ENCODE measurements around the gene C2CD3. TPM values are rescaled to one million over a fixed set of nuclear protein-coding genes. Genes with fewer than 3 reads are reported as not detected.

C2CD3 gene
- total and polyA plus RNA-seq, 10 of the 15 experiments (the other 5 are each of a cell fraction or from before 2014, with no cell fraction given): 2.3 to 24.0 (median 16.3) TPM

DNA sequence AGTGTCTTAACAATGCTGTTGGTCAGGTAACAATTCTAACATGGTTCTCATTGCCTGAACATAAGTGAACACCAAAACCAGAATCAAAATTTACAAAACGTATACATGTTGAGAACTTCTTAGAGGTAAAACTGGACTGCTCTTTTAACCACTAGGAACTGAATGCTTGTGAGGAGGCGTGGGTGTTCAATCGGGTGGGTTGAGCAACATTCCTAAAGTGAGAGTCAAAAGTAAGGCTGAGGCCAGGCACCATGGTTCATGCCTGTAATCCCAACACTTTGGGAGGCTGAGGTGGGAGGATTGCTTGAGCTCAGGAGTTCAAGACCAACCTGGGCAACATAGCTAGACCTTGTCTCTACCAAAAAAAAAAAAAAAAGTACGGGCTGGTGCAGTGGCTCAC, 11.8 kb upstream of the C2CD3 start (continued):
- TF ChIP-seq MTA2 (IDR thresholded peaks at IDR 0.05; ENCODE audit: low read depth) (no peak), WRNIP1 (IDR thresholded peaks at IDR 0.05; ENCODE audit: borderline replicate concordance, low read depth, low read length) (no peak)

GRCh38 chr11:74179234-74180052, 8.6 kb upstream of the C2CD3 start:
- ChIA-PET RAD21 (ENCODE audit: unreplicated experiment) (no interaction called here), POLR2A (interaction anchor here (1.9 kb wide), 1 partner anchor 8 kb away, joined by 10 read pairs; the partner anchor contains the start of genes C2CD3 and PPME1), SMC1A (ENCODE audit: uncharacterized antibody, unreplicated experiment) (no interaction called here), CTCF (interaction anchor here (0.6 kb wide), 1 partner anchor 60 kb away, joined by 3 read pairs; no protein-coding TSS in a partner anchor)
- Histone ChIP-seq H3K4me3 (no peak overlapping the region), H3K27ac (ENCODE audit: control insufficient read depth, insufficient read depth) (no peak overlapping the region), H3K4me1 (ENCODE audit: control insufficient read depth, insufficient read depth, low read length) (no peaks in the 10 kb centered on the region), H3K9ac (ENCODE audit: control insufficient read depth, insufficient read depth, low read length) (no peak overlapping the region), H2AFZ (ENCODE audit: control insufficient read depth, low read depth, low read length) (no peak overlapping the region), H3K36me3 (ENCODE audit: control insufficient read depth in 2 of 2, insufficient read depth in 2 of 2, low read length in 1 of 2) (no peaks in the 10 kb centered on the region), H3K4me2 (ENCODE audit: control insufficient read depth, insufficient read depth) (no peak overlapping the region), H3K9me3 (replicated peaks; ENCODE audit: control insufficient read depth, insufficient read depth, low read length) (no peaks in the 10 kb centered on the region; the same call in 2 of the 3 replicates), H3K27me3 (replicated peaks in 1 of 2; ENCODE audit: control insufficient read depth in 2 of 2, insufficient read depth in 2 of 2, low read length in 1 of 2) (no peaks in the 10 kb centered on the region), H4K20me1 (ENCODE audit: control insufficient read depth, insufficient read depth) (no peaks in the 10 kb centered on the region), H3K79me2 (ENCODE audit: control insufficient read depth, insufficient read depth, low read length) (peaks cover 40% of the 10 kb centered on the region)
- FAIRE-seq (no peak), DNase-seq (ENCODE audit: low read depth, low spot score) (no peak), ATAC-seq (peak; percentile 65)
- WGBS (ENCODE audit: insufficient coverage, insufficient replicate concordance, low lambda C conversion rate, missing lambda C conversion rate): 90% methylated on average over 7 of the region's 7 CpGs
- no TSS peak for BruUV-seq (replicated peaks)
- intact Hi-C loops (cut with micrococcal nuclease; ENCODE audit: unreplicated experiment) (no loop called here), in situ Hi-C loops (cut with MboI) (no loop called here)
- no peak for TF ChIP-seq HCFC1 (IDR thresholded peaks at IDR 0.05; ENCODE audit: low read length)
- TF ChIP-seq ATF3 (IDR thresholded peaks at IDR 0.05; ENCODE audit: borderline replicate concordance, extremely low read depth, low read depth, low read length): no peak
- no peak for TF ChIP-seq GATAD2B (conservative IDR thresholded peaks at IDR 0.05; ENCODE audit: low read depth)
- no peak for TF ChIP-seq PML (IDR thresholded peaks at IDR 0.05; ENCODE audit: low read length)
- no peak for TF ChIP-seq DPF2 (IDR thresholded peaks at IDR 0.05)
- TF ChIP-seq RELA (IDR thresholded peaks at IDR 0.05; ENCODE audit: borderline replicate concordance, partially characterized antibody): no peak
- no peak for TF ChIP-seq IKZF1 (conservative IDR thresholded peaks at IDR 0.05)
- no peak for TF ChIP-seq NRF1 (conservative IDR thresholded peaks at IDR 0.05; ENCODE audit: low read depth, low read length)
- TF ChIP-seq RB1 (IDR thresholded peaks at IDR 0.05; ENCODE audit: borderline replicate concordance): no peak
- TF ChIP-seq ZBTB33 (IDR thresholded peaks at IDR 0.05): no peak
